Stimulated activated CD4-positive, alpha-beta T cell treated with anti-CD3 and anti-CD28 coated beads, TNF-alpha, amount 100 ng/mL, for 4 hours (primary cell): ENCODE data around the gene UNC119.
"Not testable (repeated sequence)": the region's sequence is repeated elsewhere in the genome, so short reads cannot be mapped to it uniquely, and the experiment has no call there.

Experiments
- DNase-seq, 3 experiments: peaks; one replicate each; pipeline ENCODE4 v3.0.0-alpha.2; 2020; ENCODE audit warnings: low read depth in 3 of 3

The UNC119 gene

DNA sequence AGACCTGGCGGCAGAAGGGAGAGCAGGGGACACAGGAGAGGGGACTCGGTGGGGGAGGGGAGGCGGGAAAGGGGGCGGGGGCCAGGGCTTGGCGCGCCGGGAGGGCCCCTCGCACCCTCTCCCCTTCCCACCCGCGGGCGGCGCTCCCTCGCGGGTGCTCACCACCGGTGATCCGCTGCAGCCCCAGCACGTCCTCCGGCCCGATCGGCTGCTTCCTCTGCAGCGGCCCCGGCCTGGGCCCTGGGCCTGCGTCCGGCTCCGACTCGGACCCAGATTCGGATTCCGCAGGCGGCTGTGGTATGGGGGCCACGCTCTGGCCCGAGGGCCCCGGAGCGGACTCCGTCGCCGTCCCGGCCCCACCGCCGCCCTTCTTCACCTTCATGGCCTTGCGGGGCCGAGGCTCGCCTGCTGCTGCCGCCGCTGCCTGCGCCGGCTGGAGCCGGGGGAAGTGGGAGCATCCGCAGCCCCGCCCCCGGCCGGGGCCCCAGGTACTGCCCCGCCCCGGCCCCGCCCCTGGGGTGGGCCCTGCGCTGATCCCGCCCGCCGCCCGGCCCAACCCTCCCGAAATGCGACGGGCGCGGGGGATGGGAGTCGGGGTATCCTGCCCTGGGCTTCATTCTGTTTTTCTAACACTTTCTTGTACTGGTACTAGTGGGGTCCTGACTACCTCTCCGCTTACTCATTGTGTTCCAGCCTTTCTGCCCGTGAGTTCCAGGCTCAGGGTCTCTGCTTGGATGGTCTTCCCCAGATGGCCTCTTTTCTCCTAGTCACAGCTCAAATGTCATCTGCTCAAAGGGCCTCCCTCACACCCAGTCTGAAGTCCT is at the start of gene UNC119:
UNC119 (minus strand) TSS at position 449 of the 824 bp plus-strand sequence; CDS start at position 382, 67 bp downstream.
- peak; percentile 53 to 68 (median 64) for DNase-seq

- DNase-seq, result peak; percentile 44 to 50 (median 46)
Observed at GRCh38 chr17:28599311-28600184, 47.1 kb upstream of the UNC119 start.

DNA sequence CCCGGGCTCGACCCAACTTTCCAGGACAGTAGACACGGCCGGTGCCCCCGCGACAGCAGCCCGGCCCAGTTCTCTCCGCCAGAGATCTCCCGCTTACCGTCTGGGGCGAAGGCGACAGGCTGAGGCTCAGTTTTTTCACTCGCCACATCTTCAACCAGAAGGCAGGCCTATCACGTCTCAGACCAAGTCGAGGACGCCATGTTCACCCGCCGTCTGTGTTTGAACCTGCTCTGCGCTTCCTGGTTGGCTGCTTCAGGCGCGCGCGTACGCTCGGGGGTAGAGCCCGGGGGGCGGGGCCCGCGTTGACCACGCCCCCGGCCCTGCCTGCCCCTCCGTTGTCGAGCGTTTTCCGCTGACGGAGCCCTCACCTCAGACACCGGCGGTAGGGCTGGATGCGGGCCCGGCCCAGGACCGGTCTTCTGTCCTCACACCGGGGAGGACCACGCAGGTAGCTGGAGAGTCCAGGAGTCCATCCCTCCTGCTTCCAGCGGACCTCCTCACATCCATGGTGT is 46.4 kb upstream of the UNC119 start, which contains the start of gene SPAG5:
SPAG5 (minus strand) TSS at position 227 of the 512 bp plus-strand sequence; CDS start at position 148, 79 bp downstream.
- DNase-seq, result peak; percentile 86 to 89 (median 87)

- no peak for DNase-seq
Observed at GRCh38 chr17:28598389-28598788, 46.0 kb upstream of the UNC119 start.

DNA sequence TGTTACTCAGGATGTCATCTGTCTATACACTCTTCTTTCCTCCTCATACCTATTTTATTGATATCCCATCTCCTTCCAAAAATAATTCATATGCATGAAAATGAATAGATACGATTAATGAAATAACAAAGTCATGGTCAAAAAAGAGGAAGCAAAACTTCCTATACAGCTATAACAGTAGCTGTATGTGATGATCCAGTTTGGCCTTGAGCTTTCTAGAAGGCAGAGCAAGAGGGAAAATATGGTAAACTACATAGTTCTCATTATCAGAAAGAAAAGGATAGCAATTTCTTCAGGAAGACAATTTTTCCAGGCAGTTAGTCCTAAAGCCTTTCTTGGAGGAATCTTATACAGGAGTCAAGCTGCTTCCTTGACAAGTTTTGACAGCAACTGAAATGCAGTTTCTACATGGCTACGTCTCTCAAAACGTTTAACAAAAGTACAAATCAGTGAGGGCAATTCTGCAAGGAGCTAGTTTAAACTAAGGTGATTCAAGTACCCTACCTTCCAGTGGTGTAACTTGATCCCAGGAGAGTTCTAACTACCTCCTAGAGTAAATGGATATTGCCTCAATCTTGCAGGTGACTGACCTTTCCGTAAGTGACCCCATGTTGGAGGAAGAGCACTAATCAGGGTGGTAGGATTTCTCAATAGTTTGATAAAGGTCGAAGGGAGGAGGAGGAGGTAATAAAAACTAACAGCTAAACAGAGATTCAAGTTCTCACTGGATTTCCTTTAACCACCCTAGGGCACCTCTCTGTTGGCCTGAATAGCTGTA is 45.4 kb upstream of the UNC119 start:
- DNase-seq, result no peak

- no peak for DNase-seq
Observed at GRCh38 chr17:28592260-28592659, 39.8 kb upstream of the UNC119 start.

DNA sequence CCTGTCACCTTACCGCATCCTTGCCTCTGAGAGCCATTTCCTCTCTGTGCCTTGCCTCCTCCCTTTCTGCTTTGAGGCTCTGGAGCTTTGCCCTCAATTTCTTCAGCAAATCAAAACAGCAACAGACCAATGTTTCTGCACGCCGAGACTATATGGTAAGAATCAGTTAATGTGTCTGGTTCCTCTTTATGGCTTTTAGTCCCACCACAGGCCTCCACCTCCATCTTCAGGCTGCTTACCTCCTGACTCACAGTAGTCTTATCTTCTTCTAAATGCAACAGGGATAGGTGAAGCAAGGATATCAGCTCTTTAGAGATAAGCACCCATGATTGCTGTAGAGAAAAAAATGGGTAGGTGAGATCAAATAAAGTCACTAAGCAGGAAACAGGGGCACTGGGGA is 33.4 kb upstream of the UNC119 start:
- DNase-seq, result no peak

DNA sequence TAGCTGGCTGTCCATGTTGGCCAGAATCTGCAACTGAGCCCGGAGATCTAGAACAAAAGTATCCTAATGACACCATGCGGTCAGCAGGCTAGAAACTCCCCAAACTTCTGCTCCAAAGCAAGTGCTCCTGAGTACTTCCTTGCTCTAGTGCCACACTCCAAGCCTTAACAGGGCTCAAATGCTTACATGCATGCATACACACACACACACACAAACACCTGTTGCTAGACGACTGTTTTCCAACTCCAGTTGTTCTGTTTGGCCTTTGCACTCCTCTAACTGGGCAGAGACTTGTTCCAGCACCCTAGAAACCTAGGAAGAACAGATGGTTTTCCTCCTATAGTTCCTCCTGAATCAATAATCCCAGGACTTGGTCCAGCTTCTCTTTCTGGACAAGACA is 32.0 kb upstream of the UNC119 start:
- no peak for DNase-seq

DNA sequence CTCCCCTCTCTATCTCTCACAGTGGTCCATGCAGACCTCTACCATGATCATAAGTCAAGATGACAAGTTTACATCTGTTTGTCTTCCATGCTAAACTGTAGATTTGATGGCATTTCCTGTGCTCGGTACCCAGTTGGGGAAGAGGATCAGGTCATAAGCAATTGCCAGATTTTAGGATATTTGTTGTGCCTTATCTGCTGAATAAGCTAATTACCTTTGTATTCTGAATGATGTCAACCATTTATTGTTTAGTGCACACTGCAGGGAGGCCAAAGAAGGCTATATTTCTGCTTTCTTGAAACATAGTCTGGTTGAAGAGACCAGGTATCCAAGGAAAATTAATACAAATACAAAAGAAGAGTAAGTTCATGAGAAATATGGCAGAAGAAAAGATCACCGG is 30.1 kb upstream of the UNC119 start:
- DNase-seq, result no peak

DNA sequence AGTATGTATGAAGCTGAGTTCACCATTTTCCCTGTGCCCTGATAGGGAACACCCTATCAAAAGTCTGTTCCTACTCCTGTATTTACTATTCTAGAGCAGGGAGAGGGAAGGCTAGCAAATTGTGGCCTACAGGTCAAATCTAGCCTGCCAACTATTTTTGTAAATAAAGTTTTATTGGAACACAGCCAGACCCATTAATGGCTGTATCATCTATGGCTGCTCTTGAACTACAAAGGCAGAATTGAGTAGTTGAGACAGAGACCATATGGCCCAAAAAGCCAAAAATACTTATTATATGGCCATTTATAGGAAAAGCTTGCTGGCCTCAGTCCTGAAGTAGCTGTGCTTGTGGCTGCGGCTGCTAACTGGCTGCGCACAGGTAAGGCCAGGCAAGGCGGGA is 28.5 kb upstream of the UNC119 start:
- no peak for DNase-seq

- no peak for DNase-seq
Observed at GRCh38 chr17:28579526-28579925, 27.1 kb upstream of the UNC119 start.

DNA sequence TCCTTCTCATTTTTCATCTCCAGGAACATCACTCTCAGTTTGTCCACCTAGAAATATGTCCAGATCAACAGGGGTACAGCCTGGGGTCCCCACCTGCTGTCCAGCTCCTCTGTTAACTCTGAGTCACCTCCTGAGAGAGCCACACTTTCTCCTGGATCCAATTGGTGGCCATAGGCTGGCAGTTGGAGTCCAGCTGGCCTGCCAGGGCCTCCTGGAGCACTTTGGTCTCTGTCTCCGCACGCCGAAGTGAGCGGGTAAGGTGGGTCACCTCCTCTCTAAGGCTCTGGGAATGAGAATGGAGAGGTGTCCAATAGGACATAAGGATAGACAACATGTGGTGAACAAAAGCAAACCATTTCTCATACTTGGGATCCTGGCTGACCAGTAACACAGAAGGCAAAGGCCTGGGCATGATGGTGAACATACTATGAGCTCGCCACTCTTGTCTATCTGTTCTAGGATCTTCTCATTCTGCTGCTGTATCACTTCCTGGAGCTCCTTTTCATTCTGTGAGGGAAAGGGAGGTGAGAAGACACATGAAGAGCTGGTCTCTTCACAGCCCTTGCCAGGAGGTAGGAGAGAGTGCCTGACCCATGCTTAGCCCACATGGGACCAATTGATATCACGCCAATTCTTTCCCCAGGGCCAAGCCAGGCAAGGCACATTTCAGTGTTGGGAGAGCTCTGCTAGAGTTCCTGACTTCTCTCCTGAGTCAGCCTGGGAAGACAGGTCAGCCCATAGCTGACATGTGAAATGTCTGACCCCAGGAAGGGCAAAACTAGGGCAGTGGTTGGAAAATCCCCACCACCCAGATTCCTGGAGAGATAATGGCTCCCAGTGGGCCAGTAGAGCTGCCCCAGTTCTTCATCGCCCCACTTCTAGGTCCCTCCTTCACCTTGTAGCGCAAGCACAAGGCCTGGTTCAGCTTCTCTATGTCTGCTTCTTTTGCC is 26.1 kb upstream of the UNC119 start:
- DNase-seq, result no peak

DNA sequence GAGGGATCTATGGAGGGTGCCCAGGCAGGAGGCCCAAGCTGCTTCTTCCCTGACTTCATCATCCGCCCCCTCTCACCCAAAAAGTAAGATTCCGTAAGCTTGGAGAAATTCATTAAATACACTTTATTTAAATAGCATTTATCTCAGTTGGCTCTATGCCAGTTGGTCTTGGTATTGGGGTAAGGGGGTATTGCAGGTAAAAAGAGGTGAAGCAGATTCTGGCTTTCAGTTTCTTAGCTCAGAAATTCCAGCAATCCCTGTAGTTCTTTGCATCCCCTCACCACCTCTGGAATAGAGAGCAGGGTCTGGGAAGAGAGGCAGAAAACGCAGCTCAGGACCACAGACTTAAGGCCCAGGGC is 25.0 kb upstream of the UNC119 start:
- no peak for DNase-seq

DNA sequence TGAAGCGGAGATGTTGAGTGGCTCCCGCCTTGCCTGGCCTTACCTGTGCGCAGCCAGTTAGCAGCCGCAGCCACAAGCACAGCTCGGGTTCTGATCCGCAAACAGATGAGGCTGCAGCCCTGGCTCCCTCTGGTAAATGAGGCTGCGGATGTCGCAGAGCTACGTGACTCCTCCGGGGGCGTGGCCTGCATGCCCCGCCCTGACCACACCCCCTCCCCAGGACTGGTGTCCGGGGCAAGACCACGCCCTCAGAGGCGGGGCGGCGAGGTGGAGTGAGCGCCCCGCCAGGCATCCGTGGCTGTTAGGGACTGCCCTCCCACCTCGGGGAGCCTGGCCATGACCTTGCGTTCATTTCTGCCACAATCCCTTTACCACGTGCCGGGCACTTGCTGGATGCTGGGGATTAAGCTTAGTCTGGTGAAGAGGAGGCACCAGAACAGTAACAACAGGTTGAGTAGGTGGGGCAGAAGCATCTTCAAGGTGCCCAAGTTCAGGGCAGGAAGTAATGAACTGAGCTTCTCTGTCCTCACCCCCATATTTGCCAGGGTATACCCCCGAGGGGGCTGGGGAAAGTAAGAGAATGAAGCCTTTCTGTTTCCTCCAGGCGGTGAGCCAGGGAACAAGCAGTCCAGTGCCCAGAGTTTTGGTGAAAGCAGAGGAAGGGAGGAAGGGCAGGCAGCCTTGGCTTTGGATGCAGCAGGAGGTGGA is 24.5 kb upstream of the UNC119 start, which contains the start of gene ALDOC:
ALDOC (minus strand) TSS at position 138 of the 708 bp plus-strand sequence. CDS start 1,363 bp downstream, outside the sequence.
- DNase-seq, result peak; percentile 96 to 98 (median 97)

- DNase-seq, result not testable (repeated sequence)
Observed at GRCh38 chr17:28576016-28576415, 23.6 kb upstream of the UNC119 start.

DNA sequence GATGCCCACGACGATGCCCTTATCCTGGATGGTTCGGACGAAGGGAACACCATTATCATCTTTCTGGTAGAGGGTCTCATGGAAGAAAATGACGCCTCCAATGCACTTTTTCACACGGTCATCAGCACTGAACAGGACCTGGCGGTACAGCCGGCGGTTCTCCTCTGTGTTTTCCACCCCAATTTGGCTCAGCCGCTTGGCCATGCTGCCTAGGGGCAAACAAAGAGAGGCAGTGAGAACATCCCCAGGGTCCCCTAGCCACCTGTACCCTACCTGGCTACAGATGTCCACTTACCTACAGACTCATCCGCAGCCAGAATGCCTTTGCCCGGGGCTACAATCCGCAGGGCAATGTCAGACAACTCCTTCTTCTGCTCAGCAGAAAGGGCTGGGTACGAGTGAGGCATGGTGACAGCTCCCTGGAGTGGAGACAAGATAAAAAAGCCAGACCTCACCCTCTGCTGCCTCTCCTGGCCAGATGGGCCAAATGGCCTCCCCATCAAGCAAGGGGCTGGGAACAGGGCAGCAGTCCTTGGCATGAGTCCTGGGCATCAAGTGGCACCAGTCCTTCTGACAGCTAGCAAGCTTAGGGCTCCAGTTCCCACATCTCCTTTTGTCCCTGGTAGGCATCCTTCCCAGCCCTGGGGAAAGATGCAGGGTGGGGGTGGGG is 22.8 kb upstream of the UNC119 start:
- DNase-seq, result no peak

- no peak for DNase-seq
Observed at GRCh38 chr17:28574526-28574925, 22.1 kb upstream of the UNC119 start.

DNA sequence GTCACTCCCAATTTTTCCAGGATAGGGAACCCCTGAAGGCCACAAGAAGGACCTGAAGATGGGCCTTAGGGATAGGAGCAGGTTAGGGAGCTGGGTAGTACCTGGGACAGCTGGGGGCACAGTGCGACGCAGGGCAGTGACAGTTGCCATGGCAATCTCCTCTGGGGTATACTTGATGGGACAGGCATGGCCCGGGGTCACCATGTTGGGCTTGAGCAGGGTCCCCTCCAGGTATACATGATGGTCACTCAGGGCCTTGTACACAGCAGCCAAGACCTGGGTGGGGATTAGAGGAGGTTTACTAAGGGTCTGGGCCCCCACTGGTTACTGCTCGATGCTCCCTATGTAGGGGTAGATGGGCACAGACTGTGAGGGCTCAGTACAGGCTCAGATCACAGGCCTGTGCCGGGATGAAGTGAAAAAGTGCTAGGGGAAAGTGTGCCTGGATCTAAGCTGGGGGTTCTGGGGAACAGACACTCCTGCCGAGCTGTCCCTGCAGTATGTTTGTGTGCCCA is 21.6 kb upstream of the UNC119 start:
- DNase-seq, result no peak

DNA sequence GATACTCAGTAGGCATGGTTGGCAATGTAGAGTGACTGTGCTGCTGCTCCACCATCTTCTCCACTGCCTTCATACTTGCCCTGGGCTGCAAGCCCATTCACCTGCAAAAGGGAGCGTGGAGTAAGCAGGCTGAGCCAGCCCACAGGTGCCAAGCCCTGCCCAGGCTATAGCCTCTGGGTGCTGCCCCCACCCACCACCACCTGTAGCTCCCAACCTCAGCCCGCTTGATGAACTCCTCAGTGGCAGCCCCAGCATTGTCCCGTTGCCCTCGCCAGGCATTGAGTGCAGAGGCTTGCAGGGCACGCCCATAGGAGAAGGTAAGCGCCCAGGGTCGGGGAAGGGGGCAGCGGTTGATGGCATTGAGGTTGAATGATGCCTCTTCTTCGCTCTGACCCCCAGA is 21.1 kb upstream of the UNC119 start:
- no peak for DNase-seq
